Measurements from ENCODE around the gene FSIP1. TPM values are rescaled to one million over a fixed set of nuclear protein-coding genes. Genes with fewer than 3 reads are reported as not detected.

FSIP1 gene
- total RNA-seq, 1 experiment from 2014 or later, result 0.61 TPM

DNA sequence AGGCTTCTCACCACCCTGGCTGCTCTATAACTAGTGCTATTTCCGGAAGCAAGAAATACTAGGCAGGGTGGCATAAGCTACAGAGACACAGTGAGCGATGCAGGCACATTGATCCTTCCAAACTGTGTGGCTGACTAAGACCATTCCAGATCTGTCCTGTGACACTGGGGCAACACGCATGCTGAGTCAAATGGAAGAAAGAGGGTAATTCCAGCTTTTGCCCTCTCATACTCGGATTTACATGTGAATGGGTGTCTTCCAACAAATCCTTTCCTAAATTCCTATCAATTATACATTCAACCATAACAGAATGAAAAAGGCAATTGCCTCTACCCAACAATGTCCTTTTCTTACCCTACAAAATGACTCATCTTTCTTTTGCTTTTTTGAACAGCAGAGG is 5.1 kb downstream of the FSIP1 start:
- Mint-ChIP-seq H3K4me1 (peaks cover 27% of the 10 kb centered on the region), H3K27ac (no peak overlapping the region), H3K27me3 (ENCODE audit: low read depth) (no peaks in the 10 kb centered on the region; the same call in 1 of the 2 replicates), H3K9me3 (peaks cover 8% of the 10 kb centered on the region), H3K36me3 (no peaks in the 10 kb centered on the region), H3K4me3 (no peak overlapping the region)
- CTCF ChIA-PET, result interaction anchor here (1.9 kb wide), 1 partner anchor 21 kb away, joined by 12 read pairs; no protein-coding TSS in a partner anchor
- DNase-seq (ENCODE audit: low spot score), result no peak
- ATAC-seq, result no peak
- POLR2A ChIA-PET, result no interaction called here
- TF ChIP-seq CBFB (CRISPR knock-in tag; IDR thresholded peaks at IDR 0.05; ENCODE audit: low read depth), result no peak
- no peak for TF ChIP-seq ZNF317 (CRISPR knock-in tag; IDR thresholded peaks at IDR 0.05; ENCODE audit: borderline replicate concordance, low read depth)
- no peak for TF ChIP-seq GABPB1 (CRISPR knock-in tag; IDR thresholded peaks at IDR 0.05)
- TF ChIP-seq TP53 (CRISPR knock-in tag; IDR thresholded peaks at IDR 0.05), result no peak
- TF ChIP-seq ZMAT4 (CRISPR knock-in tag; IDR thresholded peaks at IDR 0.05), result no peak
- no peak for TF ChIP-seq ZNF138 (CRISPR knock-in tag; conservative IDR thresholded peaks at IDR 0.05)
- TF ChIP-seq FOXP4 (CRISPR knock-in tag; IDR thresholded peaks at IDR 0.05), result no peak
- TF ChIP-seq USF2 (CRISPR knock-in tag; IDR thresholded peaks at IDR 0.05), result no peak
- TF ChIP-seq NR2C2 (CRISPR knock-in tag; IDR thresholded peaks at IDR 0.05), result no peak
- TF ChIP-seq ZNF423 (CRISPR knock-in tag; IDR thresholded peaks at IDR 0.05), result no peak
- no peak for TF ChIP-seq JUN (CRISPR knock-in tag; IDR thresholded peaks at IDR 0.05)
- TF ChIP-seq, protein P1, sequence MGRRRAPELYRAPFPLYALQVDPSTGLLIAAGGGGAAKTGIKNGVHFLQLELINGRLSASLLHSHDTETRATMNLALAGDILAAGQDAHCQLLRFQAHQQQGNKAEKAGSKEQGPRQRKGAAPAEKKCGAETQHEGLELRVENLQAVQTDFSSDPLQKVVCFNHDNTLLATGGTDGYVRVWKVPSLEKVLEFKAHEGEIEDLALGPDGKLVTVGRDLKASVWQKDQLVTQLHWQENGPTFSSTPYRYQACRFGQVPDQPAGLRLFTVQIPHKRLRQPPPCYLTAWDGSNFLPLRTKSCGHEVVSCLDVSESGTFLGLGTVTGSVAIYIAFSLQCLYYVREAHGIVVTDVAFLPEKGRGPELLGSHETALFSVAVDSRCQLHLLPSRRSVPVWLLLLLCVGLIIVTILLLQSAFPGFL (CRISPR knock-in tag; IDR thresholded peaks at IDR 0.05; ENCODE audit: borderline replicate concordance), result no peak
- TF ChIP-seq, protein P2, sequence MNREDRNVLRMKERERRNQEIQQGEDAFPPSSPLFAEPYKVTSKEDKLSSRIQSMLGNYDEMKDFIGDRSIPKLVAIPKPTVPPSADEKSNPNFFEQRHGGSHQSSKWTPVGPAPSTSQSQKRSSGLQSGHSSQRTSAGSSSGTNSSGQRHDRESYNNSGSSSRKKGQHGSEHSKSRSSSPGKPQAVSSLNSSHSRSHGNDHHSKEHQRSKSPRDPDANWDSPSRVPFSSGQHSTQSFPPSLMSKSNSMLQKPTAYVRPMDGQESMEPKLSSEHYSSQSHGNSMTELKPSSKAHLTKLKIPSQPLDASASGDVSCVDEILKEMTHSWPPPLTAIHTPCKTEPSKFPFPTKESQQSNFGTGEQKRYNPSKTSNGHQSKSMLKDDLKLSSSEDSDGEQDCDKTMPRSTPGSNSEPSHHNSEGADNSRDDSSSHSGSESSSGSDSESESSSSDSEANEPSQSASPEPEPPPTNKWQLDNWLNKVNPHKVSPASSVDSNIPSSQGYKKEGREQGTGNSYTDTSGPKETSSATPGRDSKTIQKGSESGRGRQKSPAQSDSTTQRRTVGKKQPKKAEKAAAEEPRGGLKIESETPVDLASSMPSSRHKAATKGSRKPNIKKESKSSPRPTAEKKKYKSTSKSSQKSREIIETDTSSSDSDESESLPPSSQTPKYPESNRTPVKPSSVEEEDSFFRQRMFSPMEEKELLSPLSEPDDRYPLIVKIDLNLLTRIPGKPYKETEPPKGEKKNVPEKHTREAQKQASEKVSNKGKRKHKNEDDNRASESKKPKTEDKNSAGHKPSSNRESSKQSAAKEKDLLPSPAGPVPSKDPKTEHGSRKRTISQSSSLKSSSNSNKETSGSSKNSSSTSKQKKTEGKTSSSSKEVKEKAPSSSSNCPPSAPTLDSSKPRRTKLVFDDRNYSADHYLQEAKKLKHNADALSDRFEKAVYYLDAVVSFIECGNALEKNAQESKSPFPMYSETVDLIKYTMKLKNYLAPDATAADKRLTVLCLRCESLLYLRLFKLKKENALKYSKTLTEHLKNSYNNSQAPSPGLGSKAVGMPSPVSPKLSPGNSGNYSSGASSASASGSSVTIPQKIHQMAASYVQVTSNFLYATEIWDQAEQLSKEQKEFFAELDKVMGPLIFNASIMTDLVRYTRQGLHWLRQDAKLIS (CRISPR knock-in tag; IDR thresholded peaks at IDR 0.05; ENCODE audit: borderline replicate concordance), result no peak
- no peak for TF ChIP-seq ZNF121 (CRISPR knock-in tag; IDR thresholded peaks at IDR 0.05)
- no peak for TF ChIP-seq OVOL2 (CRISPR knock-in tag; IDR thresholded peaks at IDR 0.05; ENCODE audit: borderline replicate concordance)
- TF ChIP-seq SP1 (CRISPR knock-in tag; conservative IDR thresholded peaks at IDR 0.05), result no peak

GRCh38 chr15:39776068-39776467 is 6.6 kb downstream of the FSIP1 start:
- H3K36me3 Mint-ChIP-seq, result no peaks in the 10 kb centered on the region
- no peaks in the 10 kb centered on the region; the same call in 1 of the 2 replicates for H3K27me3 Mint-ChIP-seq (ENCODE audit: low read depth)
- H3K27ac Mint-ChIP-seq, result no peak overlapping the region
- TF ChIP-seq KAT7 (CRISPR knock-in tag; IDR thresholded peaks at IDR 0.05; ENCODE audit: borderline replicate concordance), result no peak
- TF ChIP-seq, protein P2 (CRISPR knock-in tag; IDR thresholded peaks at IDR 0.05; ENCODE audit: borderline replicate concordance), result no peak
- TF ChIP-seq FOXK1 (CRISPR knock-in tag; IDR thresholded peaks at IDR 0.05), result no peak
- no peak for TF ChIP-seq ZNF138 (CRISPR knock-in tag; conservative IDR thresholded peaks at IDR 0.05)
- TF ChIP-seq, protein P3, sequence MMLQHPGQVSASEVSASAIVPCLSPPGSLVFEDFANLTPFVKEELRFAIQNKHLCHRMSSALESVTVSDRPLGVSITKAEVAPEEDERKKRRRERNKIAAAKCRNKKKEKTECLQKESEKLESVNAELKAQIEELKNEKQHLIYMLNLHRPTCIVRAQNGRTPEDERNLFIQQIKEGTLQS (CRISPR knock-in tag; conservative IDR thresholded peaks at IDR 0.05), result no peak
- TF ChIP-seq RELA (CRISPR knock-in tag; IDR thresholded peaks at IDR 0.05; ENCODE audit: borderline replicate concordance), result no peak
- no peak for TF ChIP-seq GTF2I (CRISPR knock-in tag; conservative IDR thresholded peaks at IDR 0.05)
- H3K4me3 Mint-ChIP-seq, result no peak overlapping the region
- POLR2A ChIA-PET, result no interaction called here
- H3K4me1 Mint-ChIP-seq, result peaks cover 24% of the 10 kb centered on the region
- DNase-seq (ENCODE audit: low spot score), result no peak
- no peak for ATAC-seq
- H3K9me3 Mint-ChIP-seq, result peaks cover 3% of the 10 kb centered on the region
- CTCF ChIA-PET, result no interaction called here
